A549 (cell line): ENCODE measurements around the gene ADAMTS13. TPM values are rescaled to one million over a fixed set of nuclear protein-coding genes. Genes with fewer than 3 reads are reported as not detected.

Experiments used
- ATAC-seq, 2 experiments: fragments of 200-7000 bp in 1 of 2; fragments of >200 bp in 1 of 2; cut with Nextera tagmentation in 1 of 2; cut with Tn5 transposase in 1 of 2; 3 replicates each; pipeline versions ENCODE4 v1.8.0 to v1.9.1; 2018 to 2020; ENCODE audit warnings: mild to moderate bottlenecking in 1 of 2, moderate library complexity in 1 of 2
- CTCF ChIA-PET: fragments of 300-600 bp; sonication (Branson Sonifier 250); formaldehyde crosslinking; extraction: SDS; loops from one replicate; lab custom pipeline; 2021; ENCODE audit warnings: antibody characterized with exemption, inconsistent platforms; lab: Yijun Ruan, JAX
- POLR2A ChIA-PET: fragments of 350-600 bp; formaldehyde crosslinking; extraction: SDS; loops from one replicate; lab custom pipeline; 2021; ENCODE audit warnings: antibody characterized with exemption, inconsistent platforms; lab: Yijun Ruan, JAX
- DNase-seq, 2 experiments: peaks; one replicate each; pipeline versions ENCODE4 v3.0.0 to v3.0.0-alpha.2; 2011 to 2016; ENCODE audit warnings: low read depth in 1 of 2, low spot score in 1 of 2
- FAIRE-seq: peaks from 2 replicates; lab custom pipeline; 2011; peaks lifted over from hg19 to GRCh38; lab: Jason Lieb, UNC
- H3K27ac ChIP-seq, 2 experiments: fragments of >200 bp; sonication (Bioruptor Twin); formaldehyde crosslinking; 3 replicates each; pipeline ENCODE4 v1.5.1; 2016 to 2017
- H3K4me1 ChIP-seq: fragments of >200 bp; sonication (Bioruptor Twin); formaldehyde crosslinking; 3 replicates; pipeline ENCODE4 v1.6.1; 2016
- H3K4me2 ChIP-seq: fragments of >200 bp; sonication (Bioruptor Twin); formaldehyde crosslinking; 3 replicates; pipeline ENCODE4 v1.6.1; 2016
- H3K4me3 ChIP-seq: fragments of >200 bp; sonication (Bioruptor Twin); formaldehyde crosslinking; 3 replicates; pipeline ENCODE4 v1.5.1; 2016
- H3K9me3 ChIP-seq: fragments of >200 bp; sonication (Bioruptor Twin); formaldehyde crosslinking; 3 replicates; pipeline ENCODE4 v1.6.1; 2016
- BHLHE40 ChIP-seq: IDR thresholded peaks from 2 replicates; pipeline ENCODE4 v1.6.1; 2012; ENCODE audit warnings: low read depth, low read length, inconsistent platforms
- CBX8 ChIP-seq: fragments of 200-600 bp; sonication (generic); IDR thresholded peaks from 2 replicates; pipeline ENCODE4 v1.6.1; 2016
- CEBPB ChIP-seq, 2 experiments: fragments of >200 bp in 1 of 2; sonication (Bioruptor Twin) in 1 of 2; formaldehyde crosslinking in 1 of 2; IDR thresholded peaks; 2 replicates each; pipeline ENCODE4 v1.6.1; 2012 to 2016
- CHD2 ChIP-seq: fragments of 150-350 bp; IDR thresholded peaks from 2 replicates; pipeline ENCODE4 v1.6.1; 2014; ENCODE audit warnings: low read length; ENCODE audit not compliant: partially characterized antibody
- CTCF ChIP-seq: fragments of >200 bp; sonication (Bioruptor Twin); formaldehyde crosslinking; IDR thresholded peaks from 3 replicates; pipeline ENCODE4 v1.5.1; 2016
- ELK1 ChIP-seq: fragments of 150-350 bp; IDR thresholded peaks from 2 replicates; pipeline ENCODE4 v1.6.1; 2014; ENCODE audit warnings: low read depth, mild to moderate bottlenecking, low read length
- EP300 ChIP-seq, 2 experiments: fragments of >200 bp; sonication (Bioruptor Twin); formaldehyde crosslinking; IDR thresholded peaks; 2 replicates in 1 of 2; 3 replicates in 1 of 2; pipeline ENCODE4 v1.6.1; 2016 to 2017
- HDAC2 ChIP-seq: fragments of 200-600 bp; sonication (generic); IDR thresholded peaks from 2 replicates; pipeline ENCODE4 v1.6.1; 2016
- HEYL ChIP-seq: fragments of 250-450 bp; sonication (Bioruptor Pico); IDR thresholded peaks from 2 replicates; pipeline ENCODE4 v1.8.0; 2021; ENCODE audit warnings: mild to moderate bottlenecking, moderate library complexity
- HOXB13 ChIP-seq: fragments of 250-450 bp; sonication (Bioruptor Pico); IDR thresholded peaks from 2 replicates; pipeline ENCODE4 v1.5.0; 2020; ENCODE audit warnings: low read depth, mild to moderate bottlenecking, moderate library complexity
- HOXB5 ChIP-seq: fragments of 250-450 bp; sonication (Bioruptor Pico); IDR thresholded peaks from 2 replicates; pipeline ENCODE4 v1.5.0; 2020; ENCODE audit warnings: mild to moderate bottlenecking, moderate library complexity
- KDM5A ChIP-seq: fragments of 200-600 bp; sonication (generic); IDR thresholded peaks from 2 replicates; pipeline ENCODE4 v1.6.1; 2016; ENCODE audit warnings: antibody characterized with exemption, mild to moderate bottlenecking
- MAFK ChIP-seq: fragments of 450-650 bp; IDR thresholded peaks from 2 replicates; pipeline ENCODE4 v1.6.1; 2014; ENCODE audit not compliant: partially characterized antibody
- NPAS2 ChIP-seq: fragments of 250-450 bp; sonication (Bioruptor Pico); IDR thresholded peaks from 2 replicates; pipeline ENCODE4 v1.8.0; 2022; ENCODE audit warnings: mild to moderate bottlenecking, moderate library complexity, borderline replicate concordance
- POLR2A ChIP-seq: IDR thresholded peaks from 2 replicates; pipeline ENCODE4 v1.6.1; 2012; ENCODE audit warnings: mild to moderate bottlenecking, low read length
- RAD21 ChIP-seq, 2 experiments: fragments of >200 bp in 1 of 2; sonication (Bioruptor Twin) in 1 of 2; formaldehyde crosslinking in 1 of 2; IDR thresholded peaks in 1 of 2; conservative IDR thresholded peaks in 1 of 2; 2 replicates in 1 of 2; 3 replicates in 1 of 2; pipeline ENCODE4 v1.6.1; 2012 to 2018; ENCODE audit warnings: inconsistent platforms in 1 of 2
- RCOR1 ChIP-seq: fragments of 150-350 bp; IDR thresholded peaks from 2 replicates; pipeline ENCODE4 v1.6.1; 2014; ENCODE audit warnings: antibody characterized with exemption, low read length, low read depth
- SMC3 ChIP-seq: fragments of >200 bp; sonication (Bioruptor Twin); formaldehyde crosslinking; IDR thresholded peaks from 3 replicates; pipeline ENCODE4 v1.6.1; 2018; ENCODE audit warnings: inconsistent platforms
- TFCP2L1 ChIP-seq: fragments of 250-450 bp; sonication (Bioruptor Pico); IDR thresholded peaks from 2 replicates; pipeline ENCODE4 v1.5.0; 2021; ENCODE audit warnings: mild to moderate bottlenecking
- TP53 ChIP-seq: fragments of 250-450 bp; sonication (Bioruptor Pico); IDR thresholded peaks from 2 replicates; pipeline ENCODE4 v1.5.0; 2021; ENCODE audit warnings: mild to moderate bottlenecking, moderate library complexity
- ZNF302 ChIP-seq: fragments of 250-450 bp; sonication (Bioruptor Pico); IDR thresholded peaks from 2 replicates; pipeline ENCODE4 v1.9.0; 2021; ENCODE audit warnings: inconsistent platforms, mild to moderate bottlenecking, moderate library complexity
- WGBS: methylation state at CpG from one replicate; pipeline ENCODE4 v1.1.6; 2017; ENCODE audit errors: missing lambda C conversion rate; 5-methylcytosine and 5-hydroxymethylcytosine counted together
- polyA plus RNA-seq, 4 experiments: library from polyadenylated mRNA; depleted of rRNA in 3 of 4; stranded (reverse); fragments of >200 nt; fragmentation: RNase III in 1 of 4; extraction: RNeasy Plus Mini Kit Qiagen cat#74134 plus additional on column Dnase treatment in 1 of 4; gene quantifications; 2 replicates in 3 of 4; 3 replicates in 1 of 4; pipeline ENCODE4 v1.2.3, GENCODE V29; 2011 to 2017
- TF ChIP-seq, protein P1 (sequence below): IDR thresholded peaks from 2 replicates; pipeline ENCODE4 v1.6.1; 2012

The ADAMTS13 gene
- polyA plus RNA-seq, 2 of the 4 experiments (the other 2 are of a cell fraction), result 0.80 to 0.98 TPM

GRCh38 chr9:133394687-133395271 lies 27.4 kb upstream of the ADAMTS13 start:
- Histone ChIP-seq H3K4me1 (no peaks in the 10 kb centered on the region), H3K9me3 (no peaks in the 10 kb centered on the region), H3K4me3 (no peak overlapping the region), H3K27ac (no peak overlapping the region), H3K4me2 (no peak overlapping the region)
- ATAC-seq (peak; percentile 9 to 30; a peak in 3 of 6 replicates), DNase-seq (no peak), FAIRE-seq (no peak)
- 25% methylated on average over 8 of the region's 8 CpGs for WGBS
- POLR2A ChIA-PET, result interaction anchor here (0.6 kb wide), 1 partner anchor 14 kb away, joined by 7 read pairs; no protein-coding TSS in a partner anchor
- TF ChIP-seq ELK1 (no peak), NPAS2 (no peak), KDM5A (no peak), BHLHE40 (no peak), MAFK (no peak), TP53 (CRISPR knock-in tag) (no peak), CEBPB (IDR thresholded peaks at IDR 0.05) (no peak), HEYL (CRISPR knock-in tag) (no peak), EP300 (IDR thresholded peaks at IDR 0.05) (no peak), TFCP2L1 (CRISPR knock-in tag) (no peak), ZNF302 (CRISPR knock-in tag) (no peak), RCOR1 (no peak), HOXB5 (CRISPR knock-in tag) (no peak)
- CTCF ChIA-PET, result interaction anchor here (0.9 to 4.4 kb wide), 13 partner anchors 8 to 92 kb away, joined by 3 to 21 read pairs (median 5); no protein-coding TSS in a partner anchor

DNA sequence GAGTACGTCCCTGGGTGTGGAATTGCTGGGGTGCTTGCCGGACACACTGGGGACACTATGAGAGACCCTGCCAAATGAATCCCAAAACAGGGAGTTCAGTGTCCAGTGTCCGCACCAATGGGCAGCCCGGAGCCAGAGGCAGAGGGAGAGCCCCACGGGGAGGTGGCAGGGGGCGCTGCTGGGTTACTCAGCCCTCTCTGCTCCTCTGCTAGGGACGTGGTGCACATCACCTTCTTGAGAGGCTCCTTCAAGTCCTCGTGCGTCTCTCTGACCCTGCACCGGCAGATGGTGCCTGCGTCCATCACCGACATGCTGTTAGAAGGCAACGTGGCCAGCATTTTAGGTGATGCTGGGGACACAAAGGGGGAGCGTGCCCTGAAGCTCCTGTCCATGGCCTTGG lies 25.2 kb upstream of the ADAMTS13 start:
- ATAC-seq, result peak; percentile 74 to 83
- no peaks in the 10 kb centered on the region for H3K4me1 ChIP-seq
- no peak for FAIRE-seq
- DNase-seq, result peak; percentile 27 to 61
- CTCF ChIA-PET, result interaction anchor here (1.0 to 4.4 kb wide), 11 partner anchors 9 to 93 kb away, joined by 3 to 21 read pairs (median 3); no protein-coding TSS in a partner anchor
- no peak overlapping the region for H3K27ac ChIP-seq
- POLR2A ChIA-PET, result no interaction called here
- TF ChIP-seq RAD21 (conservative IDR thresholded peaks at IDR 0.05 in 1 of 2, IDR thresholded peaks at IDR 0.05 in 1 of 2) (peak in 1 of 2 experiments; percentile 34; a peak in 1 of 5 replicates), CTCF (peak; percentile 23; the same call in 1 of the 3 replicates), CHD2 (no peak)
- no peaks in the 10 kb centered on the region for H3K9me3 ChIP-seq
- H3K4me3 ChIP-seq, result no peak overlapping the region
- WGBS, result 25% methylated on average over 12 of the region's 14 CpGs
- H3K4me2 ChIP-seq, result no peak overlapping the region

DNA sequence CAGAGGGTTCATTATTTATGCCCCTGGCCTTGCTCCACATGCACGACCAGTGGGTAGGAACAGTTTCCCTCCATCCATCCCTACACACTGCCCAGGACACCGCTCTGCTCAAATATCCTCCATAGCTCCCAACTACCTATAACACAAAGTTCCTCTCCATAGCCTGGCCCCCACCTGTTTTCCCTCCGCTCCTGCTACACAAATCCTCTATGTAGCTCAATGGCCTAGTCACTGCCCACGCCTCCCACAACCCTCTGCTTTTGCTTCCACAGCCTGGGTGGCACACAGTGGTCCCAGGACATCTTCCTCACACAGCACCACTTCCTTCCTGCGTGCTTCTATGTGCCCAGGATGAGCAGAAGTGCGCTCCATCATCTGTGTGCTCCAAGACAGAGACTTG lies 24.8 kb upstream of the ADAMTS13 start:
- POLR2A ChIA-PET, result no interaction called here
- peak; percentile 4 to 6; a peak in 3 of 6 replicates for ATAC-seq

More for the DNA sequence above, 24.8 kb upstream of the ADAMTS13 start:
- FAIRE-seq (no peak), DNase-seq (no peak)
- Histone ChIP-seq H3K4me2 (no peak overlapping the region), H3K4me3 (no peak overlapping the region), H3K4me1 (no peaks in the 10 kb centered on the region), H3K27ac (no peak overlapping the region), H3K9me3 (no peaks in the 10 kb centered on the region)
- CTCF ChIA-PET, result interaction anchor here (1.0 to 4.4 kb wide), 8 partner anchors 8 to 92 kb away, joined by 3 to 21 read pairs (median 4); no protein-coding TSS in a partner anchor
- no peak for TF ChIP-seq BHLHE40
- TF ChIP-seq POLR2A, result no peak
- TF ChIP-seq, protein P1, sequence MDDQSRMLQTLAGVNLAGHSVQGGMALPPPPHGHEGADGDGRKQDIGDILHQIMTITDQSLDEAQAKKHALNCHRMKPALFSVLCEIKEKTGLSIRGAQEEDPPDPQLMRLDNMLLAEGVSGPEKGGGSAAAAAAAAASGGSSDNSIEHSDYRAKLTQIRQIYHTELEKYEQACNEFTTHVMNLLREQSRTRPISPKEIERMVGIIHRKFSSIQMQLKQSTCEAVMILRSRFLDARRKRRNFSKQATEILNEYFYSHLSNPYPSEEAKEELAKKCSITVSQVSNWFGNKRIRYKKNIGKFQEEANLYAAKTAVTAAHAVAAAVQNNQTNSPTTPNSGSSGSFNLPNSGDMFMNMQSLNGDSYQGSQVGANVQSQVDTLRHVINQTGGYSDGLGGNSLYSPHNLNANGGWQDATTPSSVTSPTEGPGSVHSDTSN, result no peak
- no peak for TF ChIP-seq RAD21 (conservative IDR thresholded peaks at IDR 0.05 in 1 of 2, IDR thresholded peaks at IDR 0.05 in 1 of 2)
- no peak for TF ChIP-seq SMC3
- no peak for TF ChIP-seq HDAC2
- TF ChIP-seq TP53 (CRISPR knock-in tag), result no peak
- no peak for TF ChIP-seq HOXB13
- TF ChIP-seq CBX8, result no peak
- 74% methylated on average over 6 of the region's 6 CpGs for WGBS
